Measurements from ENCODE around the gene CKB. TPM values are rescaled to one million over a fixed set of nuclear protein-coding genes. Genes with fewer than 3 reads are reported as not detected.

CKB gene
- total and polyA plus RNA-seq, 2 experiments from 2014 or later, result 18.5 to 28.0 TPM

DNA sequence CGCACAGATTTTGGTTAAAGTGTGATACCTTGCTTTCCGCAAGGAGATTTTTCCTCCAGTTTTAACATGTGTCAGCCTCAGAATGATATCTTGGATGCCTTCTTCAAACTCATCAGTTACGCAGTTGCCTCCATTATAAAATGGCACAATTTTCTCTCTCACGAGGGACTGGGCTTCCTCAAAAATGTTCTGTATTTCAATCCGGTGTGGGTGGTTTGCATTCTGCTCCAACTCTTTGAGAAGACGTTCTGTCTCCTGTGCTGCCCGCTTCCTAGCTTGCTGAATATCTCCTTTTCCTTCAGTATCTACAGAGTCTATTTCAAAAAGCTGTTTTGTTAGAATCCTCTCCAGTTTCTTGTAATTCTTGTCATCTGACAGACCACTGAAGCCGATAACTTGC is 38.1 kb upstream of the CKB start:
- H2AFZ ChIP-seq, result no peak overlapping the region
- no peaks in the 10 kb centered on the region for H3K9me2 ChIP-seq (ENCODE audit: insufficient read depth)
- 82% methylated on average over 8 of the region's 8 CpGs for WGBS, 2 experiments (ENCODE audit: low coverage in 1 of 2, low lambda C conversion rate in 2 of 2, missing lambda C conversion rate in 2 of 2)
- DNase-seq, result no peak
- peak overlapping the region; percentile 89 for H3K4me3 ChIP-seq
- H3K79me2 ChIP-seq (ENCODE audit: insufficient read depth), result peaks cover 90% of the 10 kb centered on the region
- H4K20me1 ChIP-seq (ENCODE audit: insufficient read depth), result no peaks in the 10 kb centered on the region
- H3K9me3 ChIP-seq (ENCODE audit: low read depth), result no peaks in the 10 kb centered on the region
- H3K27me3 ChIP-seq (replicated peaks; ENCODE audit: insufficient read depth), result no peaks in the 10 kb centered on the region
- peak overlapping the region; percentile 95 for H3K27ac ChIP-seq
- peak overlapping the region; percentile 91 for H3K4me2 ChIP-seq (ENCODE audit: unreplicated experiment)
- TF ChIP-seq EZH2phosphoT487 (IDR thresholded peaks at IDR 0.05; ENCODE audit: insufficient read depth, low read depth) (no peak), EZH2 (IDR thresholded peaks at IDR 0.05; ENCODE audit: insufficient read depth, poor library complexity, severe bottlenecking) (no peak)
- peaks cover 33% of the 10 kb centered on the region for H3K4me1 ChIP-seq (ENCODE audit: insufficient read depth)
- peaks cover 51% of the 10 kb centered on the region for H3F3A ChIP-seq (ENCODE audit: insufficient read depth)
- in situ Hi-C loops (cut with MboI), result no loop called here
- H3K9ac ChIP-seq, result peak overlapping the region; percentile 93
- peaks cover 23% of the 10 kb centered on the region for H3K36me3 ChIP-seq (ENCODE audit: low read depth)

DNA sequence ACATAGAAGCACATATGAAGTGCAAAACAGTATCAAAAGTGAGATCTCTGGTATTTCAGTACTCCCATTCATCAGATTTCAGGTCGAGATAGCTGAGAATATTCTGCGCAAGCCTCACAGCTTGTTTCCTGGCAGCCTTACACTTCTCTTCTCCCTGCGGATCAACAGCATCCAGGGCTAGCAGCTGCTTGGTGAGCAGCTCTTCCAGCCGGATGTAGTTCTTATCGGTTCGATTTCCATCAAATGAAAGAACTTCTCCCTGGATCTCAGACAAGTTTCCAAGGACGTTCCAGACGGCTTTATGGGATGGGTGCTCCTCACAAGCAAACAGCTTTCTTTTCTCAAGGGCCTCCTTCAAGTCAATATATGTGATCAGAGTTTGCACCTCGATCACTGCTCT is 37.1 kb upstream of the CKB start:
- no peaks in the 10 kb centered on the region for H4K20me1 ChIP-seq (ENCODE audit: insufficient read depth)

DNA sequence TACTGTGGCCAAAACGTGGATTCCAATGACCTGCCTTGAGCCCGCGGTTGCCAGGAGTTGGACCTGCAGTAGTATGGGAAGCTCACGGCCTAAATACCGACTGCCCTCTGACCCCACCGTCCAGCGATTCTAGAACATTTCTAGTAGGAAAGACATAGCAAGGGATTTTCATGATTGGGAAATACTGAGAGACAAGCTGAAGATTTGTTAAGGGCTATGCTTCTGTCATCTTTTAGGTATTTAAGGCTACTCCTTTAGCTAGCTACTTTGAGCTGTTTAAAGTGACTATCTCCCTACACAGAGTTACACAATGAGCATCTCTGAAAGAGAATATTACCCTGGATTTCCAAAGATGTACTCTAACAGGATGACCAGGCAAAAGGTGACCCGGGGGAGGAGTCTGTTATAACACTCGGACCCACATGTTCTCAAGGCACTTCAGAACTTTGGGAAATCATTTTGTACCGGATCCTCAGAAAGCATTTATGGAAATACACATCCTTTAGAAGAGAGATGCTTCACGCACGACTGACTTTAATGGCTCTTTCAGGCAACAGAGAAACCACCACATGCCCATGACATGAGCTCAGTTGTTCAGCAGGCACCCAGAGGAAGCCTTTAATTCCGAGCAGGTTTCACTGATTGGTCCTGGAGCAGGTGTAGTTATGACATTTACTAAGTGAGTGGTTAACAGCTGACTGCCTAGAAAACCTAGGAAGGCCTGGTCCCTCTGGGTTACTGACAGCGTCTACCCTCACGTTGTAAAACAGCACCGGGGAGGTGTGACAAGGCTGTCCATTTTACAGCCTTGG is 35.6 kb upstream of the CKB start:
- Histone ChIP-seq H3K4me3 (0 out of 2 replicates have a peak overlapping the region, but pooled peaks have one; percentile 1), H3K79me2 (ENCODE audit: insufficient read depth) (peaks cover 78% of the 10 kb centered on the region), H3K9ac (peak overlapping the region; percentile 56), H3K9me2 (ENCODE audit: insufficient read depth) (no peaks in the 10 kb centered on the region), H3K4me2 (ENCODE audit: unreplicated experiment) (peak overlapping the region; percentile 32), H3K27ac (peak overlapping the region; percentile 87), H3K4me1 (ENCODE audit: insufficient read depth) (peaks cover 27% of the 10 kb centered on the region), H3F3A (ENCODE audit: insufficient read depth) (peaks cover 51% of the 10 kb centered on the region), H3K36me3 (ENCODE audit: low read depth) (peaks cover 23% of the 10 kb centered on the region), H3K27me3 (replicated peaks; ENCODE audit: insufficient read depth) (no peaks in the 10 kb centered on the region), H4K20me1 (ENCODE audit: insufficient read depth) (no peaks in the 10 kb centered on the region), H2AFZ (no peak overlapping the region), H3K9me3 (ENCODE audit: low read depth) (no peaks in the 10 kb centered on the region)
- peak; percentile 89 for DNase-seq
- 71 to 72% methylated on average over 16 of the region's 16 CpGs for WGBS, 2 experiments (ENCODE audit: low coverage in 1 of 2, low lambda C conversion rate in 2 of 2, missing lambda C conversion rate in 2 of 2)
- in situ Hi-C loops (cut with MboI), result no loop called here
- no peak for TF ChIP-seq EZH2 (IDR thresholded peaks at IDR 0.05; ENCODE audit: insufficient read depth, poor library complexity, severe bottlenecking)
- TF ChIP-seq EZH2phosphoT487 (IDR thresholded peaks at IDR 0.05; ENCODE audit: insufficient read depth, low read depth), result no peak

More for the DNA sequence above, 37.1 kb upstream of the CKB start:
- Histone ChIP-seq H3F3A (ENCODE audit: insufficient read depth) (peaks cover 51% of the 10 kb centered on the region), H3K4me2 (ENCODE audit: unreplicated experiment) (no peak overlapping the region), H3K36me3 (ENCODE audit: low read depth) (peaks cover 23% of the 10 kb centered on the region), H3K4me1 (ENCODE audit: insufficient read depth) (peaks cover 33% of the 10 kb centered on the region), H3K4me3 (no peak overlapping the region), H3K27ac (no peak overlapping the region), H3K27me3 (replicated peaks; ENCODE audit: insufficient read depth) (no peaks in the 10 kb centered on the region), H2AFZ (no peak overlapping the region), H3K9me2 (ENCODE audit: insufficient read depth) (no peaks in the 10 kb centered on the region), H3K9me3 (ENCODE audit: low read depth) (no peaks in the 10 kb centered on the region), H3K79me2 (ENCODE audit: insufficient read depth) (peaks cover 90% of the 10 kb centered on the region), H3K9ac (no peak overlapping the region)
- 72 to 74% methylated on average over 9 of the region's 9 CpGs for WGBS, 2 experiments (ENCODE audit: low coverage in 1 of 2, low lambda C conversion rate in 2 of 2, missing lambda C conversion rate in 2 of 2)
- TF ChIP-seq EZH2 (IDR thresholded peaks at IDR 0.05; ENCODE audit: insufficient read depth, poor library complexity, severe bottlenecking) (no peak), EZH2phosphoT487 (IDR thresholded peaks at IDR 0.05; ENCODE audit: insufficient read depth, low read depth) (no peak)
- in situ Hi-C loops (cut with MboI), result no loop called here
- DNase-seq, result no peak

DNA sequence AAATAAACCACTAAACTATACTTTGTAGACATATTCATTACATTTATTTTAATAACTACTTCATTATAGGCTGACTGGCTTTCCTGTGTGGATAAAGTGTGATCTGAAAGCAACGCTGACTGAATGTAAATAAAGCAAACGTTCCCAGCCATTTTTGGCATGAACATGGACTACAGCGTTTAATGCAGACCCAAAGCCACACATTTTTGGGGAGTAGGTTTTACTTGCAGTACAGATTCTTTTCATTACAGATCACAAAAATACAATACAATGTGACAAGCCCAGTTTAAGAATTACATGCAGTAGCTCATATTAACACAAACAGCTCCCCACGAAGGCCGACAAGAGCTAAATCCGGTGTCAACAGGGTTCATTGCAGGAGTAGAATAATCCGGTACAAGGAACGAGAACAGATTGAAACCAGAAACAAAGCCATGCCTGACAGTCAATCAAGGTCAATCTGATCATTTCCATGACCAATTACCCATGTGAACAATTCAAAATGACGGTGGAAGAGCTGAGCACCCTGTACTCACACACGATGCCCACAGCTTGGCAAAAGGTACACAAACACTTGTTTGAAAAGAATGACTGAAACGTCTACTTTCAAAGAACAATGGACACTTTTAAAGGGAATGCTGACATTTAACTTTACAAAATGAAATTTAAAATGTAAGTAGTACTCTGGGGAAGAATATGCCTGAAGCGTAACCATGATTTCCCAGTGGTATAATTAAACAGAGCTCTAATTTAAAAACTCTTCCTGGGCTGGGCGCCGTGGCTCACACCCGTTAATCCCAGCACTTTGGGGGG is 34.5 kb upstream of the CKB start:
- no peaks in the 10 kb centered on the region for H3K9me3 ChIP-seq (ENCODE audit: low read depth)
- H3K36me3 ChIP-seq (ENCODE audit: low read depth), result peaks cover 23% of the 10 kb centered on the region
- no peaks in the 10 kb centered on the region for H3K9me2 ChIP-seq (ENCODE audit: insufficient read depth)
- peak overlapping the region; percentile 87 for H3K27ac ChIP-seq
- in situ Hi-C loops (cut with MboI), result no loop called here
- no peak overlapping the region for H3K4me3 ChIP-seq
- no peaks in the 10 kb centered on the region for H4K20me1 ChIP-seq (ENCODE audit: insufficient read depth)
- H3K79me2 ChIP-seq (ENCODE audit: insufficient read depth), result peaks cover 74% of the 10 kb centered on the region
- H3F3A ChIP-seq (ENCODE audit: insufficient read depth), result peaks cover 62% of the 10 kb centered on the region
- 61% methylated on average over 15 of the region's 15 CpGs for WGBS, 2 experiments (ENCODE audit: low coverage in 1 of 2, low lambda C conversion rate in 2 of 2, missing lambda C conversion rate in 2 of 2)
- H3K9ac ChIP-seq, result peak overlapping the region; percentile 24; the same call in 1 of the 2 replicates
- peaks cover 34% of the 10 kb centered on the region for H3K4me1 ChIP-seq (ENCODE audit: insufficient read depth)
- H2AFZ ChIP-seq, result no peak overlapping the region
- no peak for DNase-seq
- H3K27me3 ChIP-seq (replicated peaks; ENCODE audit: insufficient read depth), result no peaks in the 10 kb centered on the region
- no peak for TF ChIP-seq EZH2phosphoT487 (IDR thresholded peaks at IDR 0.05; ENCODE audit: insufficient read depth, low read depth)
- TF ChIP-seq EZH2 (IDR thresholded peaks at IDR 0.05; ENCODE audit: insufficient read depth, poor library complexity, severe bottlenecking), result no peak
- no peak overlapping the region for H3K4me2 ChIP-seq (ENCODE audit: unreplicated experiment)
